Neutrophil (primary cell): Measurements from ENCODE around the gene SLC44A1.

Source experiments
- H3K27ac ChIP-seq: fragments of 200-600 bp; sonication (generic); 2 replicates; pipeline ENCODE4 v1.5.1; 2016; ENCODE audit warnings: mild to moderate bottlenecking, moderate library complexity
- H3K27me3 ChIP-seq: fragments of 200-600 bp; sonication (generic); 2 replicates; pipeline ENCODE4 v1.6.0; 2016; ENCODE audit warnings: mild to moderate bottlenecking
- H3K36me3 ChIP-seq: fragments of 200-600 bp; sonication (generic); 2 replicates; pipeline ENCODE4 v1.5.1; 2017
- H3K4me1 ChIP-seq, 2 experiments: fragments of 200-600 bp in 1 of 2; sonication (generic) in 1 of 2; 1 replicate in 1 of 2; 2 replicates in 1 of 2; pipeline versions ENCODE4 v1.5.1 to v1.6.1; 2013 to 2016; ENCODE audit warnings: low read depth in 1 of 2, low read length in 1 of 2, mild to moderate bottlenecking in 1 of 2, moderate library complexity in 1 of 2; ENCODE audit not compliant: control insufficient read depth in 1 of 2, insufficient read depth in 1 of 2
- H3K4me3 ChIP-seq, 2 experiments: fragments of 200-600 bp in 1 of 2; sonication (generic) in 1 of 2; 1 replicate in 1 of 2; 2 replicates in 1 of 2; pipeline ENCODE4 v1.5.1; 2013 to 2016; ENCODE audit warnings: low read depth in 1 of 2, low read length in 1 of 2, mild to moderate bottlenecking in 1 of 2, moderate library complexity in 1 of 2
- H3K9me3 ChIP-seq: fragments of 200-600 bp; sonication (generic); 2 replicates; pipeline ENCODE4 v1.5.1; 2016
- TF ChIP-seq, protein P1 (sequence below): fragments of 200-600 bp; sonication (generic); IDR thresholded peaks from 2 replicates; pipeline ENCODE4 v1.5.1; 2016; ENCODE audit warnings: antibody characterized with exemption

The SLC44A1 gene

GRCh38 chr9:105362470-105362869 lies 118.0 kb downstream of the SLC44A1 start:
- Histone ChIP-seq H3K4me3 (no peak overlapping the region), H3K27me3 (no peaks in the 10 kb centered on the region), H3K9me3 (no peaks in the 10 kb centered on the region), H3K36me3 (peaks cover 66% of the 10 kb centered on the region), H3K27ac (no peak overlapping the region), H3K4me1 (no peaks in the 10 kb centered on the region)
- TF ChIP-seq, protein P1, sequence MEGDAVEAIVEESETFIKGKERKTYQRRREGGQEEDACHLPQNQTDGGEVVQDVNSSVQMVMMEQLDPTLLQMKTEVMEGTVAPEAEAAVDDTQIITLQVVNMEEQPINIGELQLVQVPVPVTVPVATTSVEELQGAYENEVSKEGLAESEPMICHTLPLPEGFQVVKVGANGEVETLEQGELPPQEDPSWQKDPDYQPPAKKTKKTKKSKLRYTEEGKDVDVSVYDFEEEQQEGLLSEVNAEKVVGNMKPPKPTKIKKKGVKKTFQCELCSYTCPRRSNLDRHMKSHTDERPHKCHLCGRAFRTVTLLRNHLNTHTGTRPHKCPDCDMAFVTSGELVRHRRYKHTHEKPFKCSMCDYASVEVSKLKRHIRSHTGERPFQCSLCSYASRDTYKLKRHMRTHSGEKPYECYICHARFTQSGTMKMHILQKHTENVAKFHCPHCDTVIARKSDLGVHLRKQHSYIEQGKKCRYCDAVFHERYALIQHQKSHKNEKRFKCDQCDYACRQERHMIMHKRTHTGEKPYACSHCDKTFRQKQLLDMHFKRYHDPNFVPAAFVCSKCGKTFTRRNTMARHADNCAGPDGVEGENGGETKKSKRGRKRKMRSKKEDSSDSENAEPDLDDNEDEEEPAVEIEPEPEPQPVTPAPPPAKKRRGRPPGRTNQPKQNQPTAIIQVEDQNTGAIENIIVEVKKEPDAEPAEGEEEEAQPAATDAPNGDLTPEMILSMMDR = no peak

GRCh38 chr9:105363837-105364236 lies 119.4 kb downstream of the SLC44A1 start:
- Histone ChIP-seq H3K36me3 (peaks cover 75% of the 10 kb centered on the region), H3K4me1 (no peaks in the 10 kb centered on the region), H3K9me3 (no peaks in the 10 kb centered on the region), H3K4me3 (no peak overlapping the region), H3K27me3 (no peaks in the 10 kb centered on the region), H3K27ac (no peak overlapping the region)
- TF ChIP-seq, protein P1 = no peak

DNA sequence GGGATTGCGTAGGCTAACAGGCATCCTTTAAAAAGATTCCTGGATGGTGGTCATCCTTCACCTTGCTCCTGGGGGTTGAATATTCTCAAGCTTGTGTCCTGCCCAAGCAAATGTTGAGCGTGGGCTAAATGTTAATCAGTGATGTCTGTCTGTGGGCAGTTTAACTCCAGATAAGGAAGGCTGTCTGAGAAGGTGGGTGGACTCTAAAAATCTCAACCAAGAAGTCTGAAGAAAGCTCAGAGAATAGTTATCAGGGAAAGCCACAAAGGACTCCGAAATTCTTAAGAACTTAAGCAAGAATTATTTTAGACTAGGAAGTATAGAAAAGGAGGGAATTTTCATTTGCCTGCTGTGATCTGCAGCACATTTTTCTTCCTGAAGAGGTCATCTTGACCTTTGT lies 125.5 kb downstream of the SLC44A1 start:
- Histone ChIP-seq H3K27me3 (no peaks in the 10 kb centered on the region), H3K4me3 (no peak overlapping the region), H3K36me3 (peaks cover 49% of the 10 kb centered on the region), H3K4me1 (no peaks in the 10 kb centered on the region), H3K27ac (no peak overlapping the region), H3K9me3 (no peaks in the 10 kb centered on the region)
- TF ChIP-seq, protein P1 = no peak

DNA sequence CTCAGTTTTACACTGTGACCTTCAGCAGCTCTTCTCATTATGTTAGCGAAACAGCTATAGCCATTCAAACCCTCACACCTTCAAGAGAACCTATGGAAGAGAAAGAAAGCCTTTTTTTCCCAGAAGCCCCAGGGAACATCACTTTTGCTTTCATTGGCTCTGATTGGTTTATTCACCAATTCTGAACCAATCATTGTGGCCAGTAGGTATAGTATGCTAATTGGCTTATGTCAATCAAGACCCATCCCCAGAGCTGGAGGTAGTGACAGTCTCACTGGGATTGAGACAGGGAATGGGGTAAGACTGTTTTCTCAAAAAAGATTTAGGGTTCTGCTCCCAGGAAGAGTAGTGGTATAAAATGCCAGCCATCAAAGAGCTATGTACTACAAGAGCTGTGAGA lies 129.3 kb downstream of the SLC44A1 start:
- TF ChIP-seq, protein P1 = no peak
- Histone ChIP-seq H3K4me3 (no peak overlapping the region), H3K27ac (no peak overlapping the region), H3K36me3 (peaks cover 48% of the 10 kb centered on the region), H3K4me1 (no peaks in the 10 kb centered on the region), H3K9me3 (no peaks in the 10 kb centered on the region), H3K27me3 (no peaks in the 10 kb centered on the region)

DNA sequence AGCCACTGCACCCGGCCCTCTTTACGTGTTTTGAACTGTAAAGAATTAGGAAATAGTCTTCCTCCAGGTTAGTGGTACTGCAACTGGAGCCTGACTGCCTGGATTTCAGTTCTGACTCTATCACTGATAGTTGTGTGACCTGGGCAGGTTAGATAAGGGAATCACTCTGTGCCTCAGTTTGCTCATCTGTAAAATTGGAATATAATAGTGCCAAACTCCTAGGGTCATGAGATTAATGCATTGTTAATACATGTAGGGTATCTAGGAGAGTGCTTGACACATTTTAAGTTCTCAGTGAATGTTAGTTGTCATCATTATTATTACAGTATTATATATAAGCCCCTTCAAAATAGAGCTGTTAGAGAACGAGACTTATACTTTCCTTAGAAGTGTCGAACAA lies 130.9 kb downstream of the SLC44A1 start:
- TF ChIP-seq, protein P1 = no peak
- no peak overlapping the region for H3K4me3 ChIP-seq
- H3K27me3 ChIP-seq = no peaks in the 10 kb centered on the region
- no peaks in the 10 kb centered on the region for H3K9me3 ChIP-seq
- peaks cover 37% of the 10 kb centered on the region for H3K36me3 ChIP-seq
- H3K4me1 ChIP-seq = no peaks in the 10 kb centered on the region
- H3K27ac ChIP-seq = no peak overlapping the region

DNA sequence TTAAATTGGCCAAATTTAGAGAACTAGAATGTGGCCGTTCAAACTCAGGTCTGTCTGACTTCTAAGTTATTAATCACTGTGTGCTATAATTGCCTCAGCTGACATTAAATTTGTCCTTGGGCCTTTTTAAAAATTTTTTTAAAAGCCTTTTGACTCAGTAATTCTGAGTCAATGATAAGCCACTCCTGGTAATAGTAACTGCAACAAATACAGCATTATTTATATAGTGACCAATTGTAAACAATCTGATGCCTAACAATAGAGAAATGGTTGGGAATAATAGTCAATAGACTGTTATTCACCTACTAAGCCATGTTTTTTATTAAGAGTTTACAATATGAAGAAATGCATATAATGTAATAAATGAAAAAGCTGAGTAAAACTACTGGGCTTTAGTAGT lies 132.4 kb downstream of the SLC44A1 start:
- Histone ChIP-seq H3K27me3 (no peaks in the 10 kb centered on the region), H3K9me3 (no peaks in the 10 kb centered on the region), H3K36me3 (peaks cover 31% of the 10 kb centered on the region), H3K4me3 (no peak overlapping the region), H3K27ac (no peak overlapping the region), H3K4me1 (no peaks in the 10 kb centered on the region)
- TF ChIP-seq, protein P1 = no peak
